Stimulated activated CD8-positive, alpha-beta memory T cell treated with anti-CD3 and anti-CD28 coated beads, Interleukin-2, amount 100 ng/mL, for 48 hours (primary cell): ENCODE data around the gene HFE.

Source experiments
- DNase-seq, 2 donors: peaks; one replicate each; pipeline ENCODE4 v3.0.0-alpha.2; 2020; ENCODE audit warnings: low read depth in 2 of 2

The HFE gene

GRCh38 chr6:26133730-26134129 lies 46.5 kb downstream of the HFE start:
- DNase-seq = no peak

DNA sequence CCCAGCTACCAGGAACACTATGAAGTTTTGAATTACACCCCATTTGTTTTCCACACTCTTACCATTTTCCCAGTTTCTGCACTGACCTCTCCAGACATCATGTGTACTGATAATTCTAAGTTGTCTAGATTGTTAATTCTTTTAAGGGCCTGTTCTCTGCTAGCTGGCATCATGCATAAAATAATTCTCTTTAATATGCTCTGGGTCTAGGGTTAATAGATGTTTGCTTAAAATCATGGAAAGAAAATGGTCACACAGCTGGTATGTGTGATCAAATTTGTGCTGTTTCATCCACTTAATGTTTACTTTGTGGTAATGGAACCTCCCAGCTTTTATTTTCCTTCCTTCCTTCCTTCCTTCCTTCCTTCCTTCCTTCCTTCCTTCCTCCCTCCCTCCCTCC lies 49.1 kb downstream of the HFE start:
- no peak for DNase-seq

DNA sequence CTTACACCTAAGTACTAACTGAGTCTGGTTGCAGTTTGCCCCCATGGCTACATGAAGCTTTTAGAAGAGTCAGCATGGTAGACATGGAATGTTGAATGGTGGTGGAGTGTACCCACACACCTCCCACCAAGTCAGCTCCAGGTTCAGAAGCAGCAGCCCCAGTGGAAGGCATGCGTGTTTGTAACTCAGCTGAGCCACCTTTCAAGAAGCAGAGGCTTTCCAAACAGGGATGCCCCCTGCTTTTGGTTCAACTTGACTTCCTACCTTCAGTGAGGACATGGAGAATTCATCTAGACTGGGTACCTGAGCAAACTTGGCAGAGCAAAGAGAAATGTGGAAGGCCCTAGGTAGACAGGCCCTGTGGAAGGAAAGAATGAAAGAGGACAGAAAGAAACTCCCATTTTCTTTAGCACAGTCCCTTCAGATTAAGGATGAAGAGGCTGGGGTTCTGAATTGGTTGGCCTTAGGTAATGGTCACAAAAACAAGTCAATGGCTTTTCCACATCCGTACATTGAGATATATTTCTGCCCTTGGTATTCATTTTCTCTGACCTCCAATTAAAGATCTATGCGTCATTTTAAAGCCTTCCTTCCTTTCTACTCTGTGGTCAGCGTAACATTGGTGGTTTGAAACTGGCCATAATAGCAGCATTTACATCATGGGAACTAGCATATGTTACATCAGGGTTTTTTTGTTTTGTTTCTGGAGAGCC lies 53.2 kb downstream of the HFE start:
- no peak for DNase-seq

DNA sequence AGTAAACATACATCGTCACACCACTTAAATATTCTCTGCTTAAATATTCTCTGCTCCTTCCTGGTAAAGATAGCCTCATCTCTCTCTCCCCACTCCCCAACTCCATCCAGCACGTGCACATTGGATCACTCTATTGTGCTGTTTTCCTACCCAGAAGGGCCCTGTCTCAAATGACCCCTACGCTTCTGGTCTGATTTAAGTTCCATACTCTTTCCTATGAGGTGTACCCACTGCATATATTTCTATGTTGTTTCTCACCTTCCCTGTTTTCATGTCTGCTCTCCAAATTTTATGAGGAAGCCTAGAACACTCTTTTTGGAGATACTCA lies 53.7 kb downstream of the HFE start:
- no peak for DNase-seq

- DNase-seq = no peak
Measured at GRCh38 chr6:26141378-26141904, 54.2 kb downstream of the HFE start.

- DNase-seq = no peak
Measured at GRCh38 chr6:26142026-26142425, 54.8 kb downstream of the HFE start.
